Mononuclear cell (primary cell): Measurements from ENCODE around the gene TMEM235. TPM values are rescaled to one million over a fixed set of nuclear protein-coding genes. Genes with fewer than 3 reads are reported as not detected.

ENCODE experiments used
- H3K27me3 ChIP-seq: 2 replicates; pipeline ENCODE4 v1.6.0; 2011; ENCODE audit warnings: low read length, control low read depth; ENCODE audit not compliant: insufficient read depth
- H3K4me1 ChIP-seq: 2 replicates; pipeline ENCODE4 v1.5.1; 2011; ENCODE audit warnings: mild to moderate bottlenecking, low read length, control low read depth; ENCODE audit not compliant: insufficient read depth
- H3K4me3 ChIP-seq: 2 replicates; pipeline ENCODE4 v1.5.1; 2011; ENCODE audit warnings: mild to moderate bottlenecking, low read length, moderate library complexity
- H3K9me3 ChIP-seq: 2 replicates; pipeline ENCODE4 v1.5.1; 2011; ENCODE audit warnings: low read depth, mild to moderate bottlenecking, control low read depth, low read length
- total RNA-seq: library from RNA; depleted of rRNA; stranded (reverse); fragments of >200 nt; gene quantifications from one replicate; pipeline ENCODE4 v1.2.3, GENCODE V29; 2012

Gene TMEM235
- total RNA-seq, 1 donor: not detected

DNA sequence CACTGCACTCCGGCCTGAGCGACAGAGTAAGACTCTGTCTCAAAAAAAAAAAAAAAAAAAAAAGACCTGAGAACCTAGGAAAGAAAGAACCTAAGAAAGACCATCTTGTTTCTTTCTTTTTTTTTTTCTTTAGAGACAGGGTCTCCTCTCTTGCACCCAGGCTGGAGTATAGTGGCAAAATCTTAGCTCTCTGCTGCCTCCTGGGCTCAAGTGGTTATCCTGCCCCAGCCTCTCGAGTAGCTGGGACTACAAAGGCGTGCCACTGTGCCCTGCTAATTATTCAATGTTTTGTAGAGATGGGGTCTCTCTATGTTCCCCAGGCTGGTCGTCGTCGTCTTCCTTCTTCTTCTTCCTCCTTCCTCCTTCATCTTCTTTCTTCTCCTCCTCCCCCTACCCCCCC, 25.1 kb upstream of the TMEM235 start:
- H3K4me1 ChIP-seq: no peaks in the 10 kb centered on the region
- H3K9me3 ChIP-seq: no peaks in the 10 kb centered on the region
- no peak overlapping the region for H3K4me3 ChIP-seq
- H3K27me3 ChIP-seq: no peaks in the 10 kb centered on the region

DNA sequence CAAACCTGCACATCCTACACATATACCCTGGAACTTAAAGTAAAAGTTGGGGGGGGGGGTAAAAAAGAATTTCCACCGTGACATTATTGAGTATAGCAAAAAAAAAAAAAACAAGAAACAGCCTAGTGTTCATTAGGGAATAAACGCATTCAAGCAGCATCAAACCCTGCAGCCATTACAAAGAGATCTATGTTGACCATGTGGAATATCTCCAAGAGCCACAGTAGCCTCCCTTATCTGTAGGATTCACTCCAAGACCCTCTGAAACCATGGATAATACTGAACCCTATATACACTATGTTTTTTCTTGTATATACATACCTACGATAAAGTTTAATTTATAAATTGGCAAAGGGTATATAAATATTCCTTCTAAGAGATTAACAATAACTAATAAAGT, 22.9 kb upstream of the TMEM235 start:
- Histone ChIP-seq H3K9me3 (no peaks in the 10 kb centered on the region), H3K4me3 (no peak overlapping the region)

GRCh38 chr17:78210111-78210510, 21.3 kb upstream of the TMEM235 start:
- H3K9me3 ChIP-seq: no peaks in the 10 kb centered on the region
- H3K4me3 ChIP-seq: no peak overlapping the region
- no peaks in the 10 kb centered on the region for H3K27me3 ChIP-seq
- H3K4me1 ChIP-seq: peaks cover 8% of the 10 kb centered on the region

More for the DNA sequence above, 22.9 kb upstream of the TMEM235 start:
- no peaks in the 10 kb centered on the region for H3K27me3 ChIP-seq
- H3K4me1 ChIP-seq: no peaks in the 10 kb centered on the region

DNA sequence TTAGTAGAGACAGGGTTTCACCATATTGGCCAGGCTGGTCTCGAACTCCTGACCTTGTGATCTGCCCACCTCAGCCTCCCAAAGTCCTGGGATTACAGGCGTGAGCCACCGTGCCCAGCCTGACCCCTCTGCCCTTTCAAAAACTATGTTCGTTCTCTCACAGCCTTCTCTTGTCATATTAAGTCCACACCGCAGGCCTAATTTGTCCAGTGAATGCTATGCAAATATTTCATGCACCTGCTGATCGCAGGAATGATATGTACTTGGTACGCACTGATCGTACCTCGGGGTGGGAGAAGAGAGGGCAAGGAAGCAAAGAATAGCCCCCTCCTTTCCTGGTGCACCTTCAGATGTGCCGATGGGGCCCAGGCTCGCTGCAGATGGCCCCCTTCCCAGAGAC, 20.4 kb upstream of the TMEM235 start:
- Histone ChIP-seq H3K27me3 (no peaks in the 10 kb centered on the region), H3K4me1 (peaks cover 8% of the 10 kb centered on the region), H3K4me3 (no peak overlapping the region), H3K9me3 (no peaks in the 10 kb centered on the region)

- H3K9me3 ChIP-seq: no peaks in the 10 kb centered on the region
- H3K27me3 ChIP-seq: no peaks in the 10 kb centered on the region
- peaks cover 8% of the 10 kb centered on the region for H3K4me1 ChIP-seq
- peak within 1 kb of the TSS; percentile 35 for H3K4me3 ChIP-seq
Measured at GRCh38 chr17:78214016-78214705, 17.3 kb upstream of the TMEM235 start, which contains the start of gene BIRC5. Gene BIRC5 (plus strand): TSS chr17:78214253. CDS start chr17:78214317, 64 bp downstream.

DNA sequence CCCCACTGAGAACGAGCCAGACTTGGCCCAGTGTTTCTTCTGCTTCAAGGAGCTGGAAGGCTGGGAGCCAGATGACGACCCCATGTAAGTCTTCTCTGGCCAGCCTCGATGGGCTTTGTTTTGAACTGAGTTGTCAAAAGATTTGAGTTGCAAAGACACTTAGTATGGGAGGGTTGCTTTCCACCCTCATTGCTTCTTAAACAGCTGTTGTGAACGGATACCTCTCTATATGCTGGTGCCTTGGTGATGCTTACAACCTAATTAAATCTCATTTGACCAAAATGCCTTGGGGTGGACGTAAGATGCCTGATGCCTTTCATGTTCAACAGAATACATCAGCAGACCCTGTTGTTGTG, 16.7 kb upstream of the TMEM235 start:
- peak overlapping the region; percentile 35 for H3K4me3 ChIP-seq
- no peaks in the 10 kb centered on the region for H3K9me3 ChIP-seq
- peaks cover 8% of the 10 kb centered on the region for H3K4me1 ChIP-seq
- no peaks in the 10 kb centered on the region for H3K27me3 ChIP-seq

- H3K4me1 ChIP-seq: peaks cover 4% of the 10 kb centered on the region
- no peak overlapping the region for H3K4me3 ChIP-seq
- H3K27me3 ChIP-seq: no peaks in the 10 kb centered on the region
- H3K9me3 ChIP-seq: no peaks in the 10 kb centered on the region
Measured at GRCh38 chr17:78219396-78220150, 11.9 kb upstream of the TMEM235 start.

- Histone ChIP-seq H3K27me3 (peaks cover 4% of the 10 kb centered on the region), H3K4me1 (peaks cover 10% of the 10 kb centered on the region), H3K4me3 (no peak overlapping the region), H3K9me3 (no peaks in the 10 kb centered on the region)
Measured at GRCh38 chr17:78223061-78223460, 8.4 kb upstream of the TMEM235 start.

- H3K4me3 ChIP-seq: no peak overlapping the region
- H3K27me3 ChIP-seq: peaks cover 4% of the 10 kb centered on the region
- no peaks in the 10 kb centered on the region for H3K9me3 ChIP-seq
- H3K4me1 ChIP-seq: peaks cover 10% of the 10 kb centered on the region
Measured at GRCh38 chr17:78223765-78224164, 7.7 kb upstream of the TMEM235 start.

DNA sequence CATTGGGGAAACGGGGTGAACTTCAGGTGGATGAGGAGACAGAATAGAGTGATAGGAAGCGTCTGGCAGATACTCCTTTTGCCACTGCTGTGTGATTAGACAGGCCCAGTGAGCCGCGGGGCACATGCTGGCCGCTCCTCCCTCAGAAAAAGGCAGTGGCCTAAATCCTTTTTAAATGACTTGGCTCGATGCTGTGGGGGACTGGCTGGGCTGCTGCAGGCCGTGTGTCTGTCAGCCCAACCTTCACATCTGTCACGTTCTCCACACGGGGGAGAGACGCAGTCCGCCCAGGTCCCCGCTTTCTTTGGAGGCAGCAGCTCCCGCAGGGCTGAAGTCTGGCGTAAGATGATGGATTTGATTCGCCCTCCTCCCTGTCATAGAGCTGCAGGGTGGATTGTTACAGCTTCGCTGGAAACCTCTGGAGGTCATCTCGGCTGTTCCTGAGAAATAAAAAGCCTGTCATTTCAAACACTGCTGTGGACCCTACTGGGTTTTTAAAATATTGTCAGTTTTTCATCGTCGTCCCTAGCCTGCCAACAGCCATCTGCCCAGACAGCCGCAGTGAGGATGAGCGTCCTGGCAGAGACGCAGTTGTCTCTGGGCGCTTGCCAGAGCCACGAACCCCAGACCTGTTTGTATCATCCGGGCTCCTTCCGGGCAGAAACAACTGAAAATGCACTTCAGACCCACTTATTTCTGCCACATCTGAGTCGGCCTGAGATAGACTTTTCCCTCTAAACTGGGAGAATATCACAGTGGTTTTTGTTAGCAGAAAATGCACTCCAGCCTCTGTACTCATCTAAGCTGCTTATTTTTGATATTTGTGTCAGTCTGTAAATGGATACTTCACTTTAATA, 7.0 kb upstream of the TMEM235 start:
- Histone ChIP-seq H3K9me3 (no peaks in the 10 kb centered on the region), H3K27me3 (peaks cover 4% of the 10 kb centered on the region), H3K4me3 (no peak overlapping the region), H3K4me1 (peaks cover 10% of the 10 kb centered on the region)

DNA sequence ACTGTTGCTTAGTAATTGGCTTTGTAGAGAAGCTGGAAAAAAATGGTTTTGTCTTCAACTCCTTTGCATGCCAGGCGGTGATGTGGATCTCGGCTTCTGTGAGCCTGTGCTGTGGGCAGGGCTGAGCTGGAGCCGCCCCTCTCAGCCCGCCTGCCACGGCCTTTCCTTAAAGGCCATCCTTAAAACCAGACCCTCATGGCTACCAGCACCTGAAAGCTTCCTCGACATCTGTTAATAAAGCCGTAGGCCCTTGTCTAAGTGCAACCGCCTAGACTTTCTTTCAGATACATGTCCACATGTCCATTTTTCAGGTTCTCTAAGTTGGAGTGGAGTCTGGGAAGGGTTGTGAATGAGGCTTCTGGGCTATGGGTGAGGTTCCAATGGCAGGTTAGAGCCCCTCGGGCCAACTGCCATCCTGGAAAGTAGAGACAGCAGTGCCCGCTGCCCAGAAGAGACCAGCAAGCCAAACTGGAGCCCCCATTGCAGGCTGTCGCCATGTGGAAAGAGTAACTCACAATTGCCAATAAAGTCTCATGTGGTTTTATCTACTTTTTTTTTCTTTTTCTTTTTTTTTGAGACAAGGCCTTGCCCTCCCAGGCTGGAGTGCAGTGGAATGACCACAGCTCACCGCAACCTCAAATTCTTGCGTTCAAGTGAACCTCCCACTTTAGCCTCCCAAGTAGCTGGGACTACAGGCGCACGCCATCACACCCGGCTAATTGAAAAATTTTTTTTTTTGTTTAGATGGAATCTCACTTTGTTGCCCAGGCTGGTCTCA, 6.2 kb upstream of the TMEM235 start:
- H3K9me3 ChIP-seq: no peaks in the 10 kb centered on the region
- H3K4me1 ChIP-seq: peaks cover 10% of the 10 kb centered on the region
- H3K4me3 ChIP-seq: no peak overlapping the region
- peaks cover 5% of the 10 kb centered on the region for H3K27me3 ChIP-seq

DNA sequence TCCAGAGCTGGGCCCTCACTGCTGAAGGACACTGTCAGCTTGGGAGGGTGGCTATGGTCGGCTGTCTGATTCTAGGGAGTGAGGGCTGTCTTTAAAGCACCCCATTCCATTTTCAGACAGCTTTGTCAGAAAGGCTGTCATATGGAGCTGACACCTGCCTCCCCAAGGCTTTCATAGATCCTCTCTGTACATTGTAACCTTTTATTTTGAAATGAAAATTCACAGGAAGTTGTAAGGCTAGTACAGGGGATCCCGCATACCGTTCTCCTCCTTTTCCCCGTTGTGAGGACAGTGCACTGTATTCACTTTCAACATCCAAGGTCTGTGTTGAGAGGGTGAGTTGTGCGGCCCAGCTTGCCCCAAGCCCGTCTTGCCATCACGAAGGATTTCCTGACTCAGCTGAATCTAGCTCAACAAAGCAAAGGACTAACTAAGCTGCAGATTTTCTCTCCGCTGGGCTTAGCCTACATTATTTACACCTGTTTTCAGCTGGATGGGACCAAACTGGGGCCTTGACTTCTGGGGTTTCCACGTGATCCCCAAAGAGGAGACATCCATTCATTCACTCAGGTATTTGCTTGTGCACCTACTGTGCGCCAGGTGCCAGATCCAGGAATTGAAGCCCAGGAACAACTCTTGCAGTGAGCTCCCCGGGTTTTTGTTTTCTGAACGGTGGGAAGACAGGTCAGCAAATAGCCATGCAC, 5.2 kb upstream of the TMEM235 start:
- peaks cover 14% of the 10 kb centered on the region for H3K27me3 ChIP-seq
- H3K9me3 ChIP-seq: no peaks in the 10 kb centered on the region
- H3K4me3 ChIP-seq: no peak overlapping the region
- H3K4me1 ChIP-seq: peaks cover 10% of the 10 kb centered on the region

DNA sequence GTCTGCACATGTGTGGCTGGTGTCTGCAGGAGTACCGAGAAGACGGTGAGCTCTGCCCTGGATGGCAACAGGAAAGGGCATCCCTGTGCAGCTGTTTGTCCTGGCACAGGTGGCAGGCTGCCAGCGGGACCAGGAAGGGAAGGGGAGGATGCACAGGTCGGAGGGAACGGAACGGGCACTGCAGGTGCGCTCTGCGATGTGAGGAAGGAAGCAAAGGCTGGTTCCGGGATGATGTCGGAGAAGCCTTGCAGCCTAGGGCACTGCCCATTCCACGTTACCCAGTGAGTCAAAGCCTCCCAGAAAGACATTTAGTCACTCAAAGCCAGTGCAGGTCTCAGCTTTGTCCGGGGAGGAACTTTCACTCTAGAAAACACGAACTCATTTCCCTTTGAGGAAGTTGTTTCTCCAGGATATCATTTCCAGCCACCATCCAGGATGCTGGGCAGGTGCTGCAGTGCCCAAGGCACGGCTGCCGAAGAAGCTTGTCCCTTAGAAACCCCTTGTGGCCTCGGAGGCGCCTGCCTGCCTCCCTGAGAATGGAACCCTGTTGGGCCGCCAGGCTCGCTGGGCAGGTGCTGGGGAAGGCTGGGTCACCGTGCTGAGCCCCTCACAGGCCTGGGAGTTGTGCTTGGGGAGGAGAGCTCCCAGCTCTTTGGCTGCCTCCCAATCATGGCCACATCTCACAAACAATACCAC, 4.5 kb upstream of the TMEM235 start:
- no peaks in the 10 kb centered on the region for H3K9me3 ChIP-seq
- H3K27me3 ChIP-seq: peaks cover 18% of the 10 kb centered on the region
- H3K4me1 ChIP-seq: peaks cover 10% of the 10 kb centered on the region
- H3K4me3 ChIP-seq: no peak overlapping the region
